Natural killer cell (primary cell): ENCODE results near the gene GULP1. TPM values are rescaled to one million over a fixed set of nuclear protein-coding genes. Genes with fewer than 3 reads are reported as not detected.

Source experiments
- ATAC-seq, 3 donors: fragments of 150-1000 bp in 2 of 3; fragments of 200-7000 bp in 1 of 3; cut with Tn5 transposase; 1 replicate in 1 of 3; 2 replicates in 2 of 3; pipeline ENCODE4 v1.10.0; 2021; ENCODE audit warnings: mild to moderate bottlenecking in 2 of 3, moderate library complexity in 2 of 3
- DNase-seq, 2 donors: peaks; one replicate each; pipeline versions ENCODE4 v3.0.0 to v3.0.0-alpha.2; 2013 to 2021; ENCODE audit warnings: mixed read lengths in 1 of 2
- H3K27ac ChIP-seq: one replicate; pipeline ENCODE4 v1.5.1; 2013; ENCODE audit warnings: mild to moderate bottlenecking, low read length
- H3K27me3 ChIP-seq: one replicate; pipeline ENCODE4 v1.6.1; 2013; ENCODE audit warnings: low read length; ENCODE audit not compliant: control insufficient read depth, insufficient read depth
- H3K36me3 ChIP-seq: one replicate; pipeline ENCODE4 v1.6.1; 2013; ENCODE audit warnings: low read length; ENCODE audit not compliant: control insufficient read depth, insufficient read depth
- H3K4me1 ChIP-seq: one replicate; pipeline ENCODE4 v1.6.1; 2013; ENCODE audit warnings: low read length; ENCODE audit not compliant: control insufficient read depth, insufficient read depth
- H3K4me3 ChIP-seq: one replicate; pipeline ENCODE4 v1.5.1; 2013; ENCODE audit warnings: low read length
- H3K9me3 ChIP-seq: one replicate; pipeline ENCODE4 v1.6.1; 2013; ENCODE audit warnings: low read length; ENCODE audit not compliant: control insufficient read depth, insufficient read depth
- H3K27ac Mint-ChIP-seq, 2 donors: one replicate each; pipeline ENCODE4 v1.8.0; 2022; ENCODE audit warnings: mild to moderate bottlenecking in 2 of 2, mixed read lengths in 2 of 2, moderate library complexity in 1 of 2
- H3K27me3 Mint-ChIP-seq, 2 donors: one replicate each; pipeline ENCODE4 v1.8.0; 2022; ENCODE audit warnings: low read depth in 2 of 2, mixed read lengths in 2 of 2
- H3K36me3 Mint-ChIP-seq: one replicate; pipeline ENCODE4 v1.8.0; 2022; ENCODE audit warnings: mixed read lengths
- H3K4me1 Mint-ChIP-seq, 2 donors: one replicate each; pipeline ENCODE4 v1.8.0; 2022; ENCODE audit warnings: mixed read lengths in 2 of 2
- H3K4me3 Mint-ChIP-seq: one replicate; pipeline ENCODE4 v1.8.0; 2022; ENCODE audit warnings: mild to moderate bottlenecking, moderate library complexity, mixed read lengths
- H3K9me3 Mint-ChIP-seq, 2 donors: one replicate each; pipeline ENCODE4 v1.8.0; 2022; ENCODE audit warnings: mixed read lengths in 2 of 2
- WGBS: methylation state at CpG from one replicate; pipeline ENCODE4 v1.1.7; 2013; ENCODE audit warnings: missing lambda C conversion rate; ENCODE audit not compliant: insufficient coverage; 5-methylcytosine and 5-hydroxymethylcytosine counted together
- intact Hi-C: fragments of 100-400 bp; cut with micrococcal nuclease; formaldehyde crosslinking; loops from one replicate; pipeline ENCODE4 v1.14.2; 2022
- total RNA-seq, 4 donors: library from RNA; stranded (reverse); fragments of 120-200 nt in 1 of 4; gene quantifications; one replicate each; pipeline versions ENCODE4 v1.2.3 to v1.2.4, GENCODE V29; 2013 to 2022
- TF ChIP-seq, protein P1 (sequence below): fragments of 200-600 bp; IDR thresholded peaks from one replicate; pipeline ENCODE4 v1.8.0; 2022; ENCODE audit warnings: antibody characterized with exemption

The GULP1 gene
- total RNA-seq, 3 donors from 2014 or later (not counting 1 experiment from before 2014, with no cell fraction given), result not detected

DNA sequence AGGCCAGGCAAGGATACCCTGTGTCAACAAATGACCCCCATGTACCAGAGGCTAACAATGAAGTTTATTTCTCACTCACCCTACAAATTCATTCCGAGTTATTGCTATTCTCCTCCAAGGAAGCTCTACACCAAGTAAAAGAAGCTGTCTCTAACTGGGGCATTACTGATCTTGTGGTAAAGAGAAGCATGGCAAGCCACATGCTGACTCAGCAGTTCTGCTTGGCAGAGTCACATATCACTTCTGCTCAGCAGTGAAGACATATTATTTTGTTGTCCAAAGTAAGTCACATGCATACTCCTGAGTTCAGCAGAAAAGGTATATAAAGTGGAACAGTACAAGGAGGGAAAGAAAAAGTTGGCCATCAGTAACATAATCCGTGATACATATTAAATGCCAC is 315.8 kb downstream of the GULP1 start:
- H3K9me3 ChIP-seq, result no peaks in the 10 kb centered on the region
- H3K4me3 ChIP-seq, result no peak overlapping the region
- no peak overlapping the region for H3K27ac ChIP-seq
- H3K4me1 ChIP-seq, result no peaks in the 10 kb centered on the region
- Mint-ChIP-seq H3K4me1 (no peaks in the 10 kb centered on the region), H3K9me3 (peaks cover 9 to 20% of the 10 kb centered on the region in 2 donors), H3K36me3 (no peaks in the 10 kb centered on the region), H3K27ac (no peak overlapping the region), H3K27me3 (no peaks in the 10 kb centered on the region), H3K4me3 (no peak overlapping the region)
- no peaks in the 10 kb centered on the region for H3K27me3 ChIP-seq
- TF ChIP-seq, protein P1, sequence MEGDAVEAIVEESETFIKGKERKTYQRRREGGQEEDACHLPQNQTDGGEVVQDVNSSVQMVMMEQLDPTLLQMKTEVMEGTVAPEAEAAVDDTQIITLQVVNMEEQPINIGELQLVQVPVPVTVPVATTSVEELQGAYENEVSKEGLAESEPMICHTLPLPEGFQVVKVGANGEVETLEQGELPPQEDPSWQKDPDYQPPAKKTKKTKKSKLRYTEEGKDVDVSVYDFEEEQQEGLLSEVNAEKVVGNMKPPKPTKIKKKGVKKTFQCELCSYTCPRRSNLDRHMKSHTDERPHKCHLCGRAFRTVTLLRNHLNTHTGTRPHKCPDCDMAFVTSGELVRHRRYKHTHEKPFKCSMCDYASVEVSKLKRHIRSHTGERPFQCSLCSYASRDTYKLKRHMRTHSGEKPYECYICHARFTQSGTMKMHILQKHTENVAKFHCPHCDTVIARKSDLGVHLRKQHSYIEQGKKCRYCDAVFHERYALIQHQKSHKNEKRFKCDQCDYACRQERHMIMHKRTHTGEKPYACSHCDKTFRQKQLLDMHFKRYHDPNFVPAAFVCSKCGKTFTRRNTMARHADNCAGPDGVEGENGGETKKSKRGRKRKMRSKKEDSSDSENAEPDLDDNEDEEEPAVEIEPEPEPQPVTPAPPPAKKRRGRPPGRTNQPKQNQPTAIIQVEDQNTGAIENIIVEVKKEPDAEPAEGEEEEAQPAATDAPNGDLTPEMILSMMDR, result no peak
- intact Hi-C loops, result no loop called here
- ATAC-seq (no peak), DNase-seq (peak in 1 of 2 donors; percentile 3)
- WGBS, result 25% methylated on average over 1 of the region's 2 CpGs
- H3K36me3 ChIP-seq, result no peaks in the 10 kb centered on the region

DNA sequence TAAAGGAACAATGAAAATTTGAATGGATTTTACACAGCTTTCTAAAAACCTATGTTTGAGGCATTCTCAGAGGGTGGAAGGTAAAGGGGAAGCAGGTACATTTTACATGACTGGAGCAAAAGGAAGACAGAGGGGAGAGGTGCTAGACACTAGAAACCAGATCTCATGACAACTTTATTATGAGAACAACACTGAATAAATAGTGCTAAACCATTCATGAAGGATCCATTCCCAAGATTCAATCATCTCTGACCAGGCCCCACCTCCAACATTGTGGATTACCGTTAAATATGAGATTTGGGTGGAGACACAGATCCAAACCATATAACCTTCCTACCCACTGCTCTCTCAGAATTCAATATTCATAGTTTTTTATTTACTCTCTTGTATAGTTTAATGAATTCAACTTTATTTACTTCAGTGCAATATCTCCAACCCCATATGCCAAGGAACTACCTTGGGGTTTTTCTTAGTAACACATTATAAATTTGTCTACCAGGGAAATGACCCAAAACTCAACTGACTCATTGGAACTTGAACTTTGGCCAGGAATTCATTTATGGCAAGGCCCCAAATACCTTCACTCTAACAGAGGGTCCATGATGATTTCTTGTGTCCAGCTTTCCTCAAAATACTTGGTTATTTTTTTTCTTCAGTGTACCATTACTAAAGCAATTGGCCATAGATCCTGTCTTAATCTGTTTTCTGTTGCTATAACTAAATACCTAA is 317.8 kb downstream of the GULP1 start:
- DNase-seq (no peak), ATAC-seq (no peak)
- Mint-ChIP-seq H3K4me3 (no peak overlapping the region), H3K9me3 (peaks cover 12 to 20% of the 10 kb centered on the region in 2 donors), H3K27ac (no peak overlapping the region), H3K27me3 (no peaks in the 10 kb centered on the region), H3K4me1 (no peaks in the 10 kb centered on the region), H3K36me3 (no peaks in the 10 kb centered on the region)
- Histone ChIP-seq H3K4me1 (no peaks in the 10 kb centered on the region), H3K36me3 (no peaks in the 10 kb centered on the region), H3K27ac (no peak overlapping the region), H3K9me3 (no peaks in the 10 kb centered on the region), H3K27me3 (no peaks in the 10 kb centered on the region), H3K4me3 (no peak overlapping the region)
- intact Hi-C loops, result no loop called here
- TF ChIP-seq, protein P1, result no peak
- 80% methylated on average over 1 of the region's 1 CpG for WGBS

DNA sequence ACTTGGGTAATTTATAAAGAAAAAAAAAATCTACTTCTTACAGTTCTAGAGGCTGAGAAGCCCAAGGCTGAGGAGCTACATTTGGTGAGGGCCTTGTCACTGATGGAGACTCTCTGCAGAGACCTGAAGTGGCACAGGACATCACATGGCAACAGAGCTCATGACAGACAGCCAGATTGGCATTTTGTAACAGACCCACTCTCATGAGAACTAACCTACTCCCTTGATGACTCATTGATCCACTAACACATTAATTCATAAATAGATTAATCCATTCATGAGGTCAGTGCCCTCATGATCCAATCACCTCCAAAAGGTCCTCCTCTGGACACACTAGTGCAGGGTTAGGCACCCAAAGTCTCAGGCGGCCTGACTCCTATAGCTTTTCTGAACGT is 318.4 kb downstream of the GULP1 start:
- H3K9me3 ChIP-seq, result no peaks in the 10 kb centered on the region
- H3K4me3 Mint-ChIP-seq, result no peak overlapping the region

More for the DNA sequence above, 318.4 kb downstream of the GULP1 start:
- Mint-ChIP-seq H3K9me3 (peaks cover 12 to 15% of the 10 kb centered on the region in 2 donors), H3K27me3 (no peaks in the 10 kb centered on the region), H3K4me1 (no peaks in the 10 kb centered on the region), H3K27ac (no peak overlapping the region), H3K36me3 (no peaks in the 10 kb centered on the region)
- Histone ChIP-seq H3K4me3 (no peak overlapping the region), H3K27me3 (no peaks in the 10 kb centered on the region), H3K36me3 (no peaks in the 10 kb centered on the region), H3K4me1 (no peaks in the 10 kb centered on the region), H3K27ac (no peak overlapping the region)
- no peak for DNase-seq
- WGBS, result 76% methylated on average over 2 of the region's 2 CpGs
- TF ChIP-seq, protein P1, result no peak
- intact Hi-C loops, result no loop called here
- no peak for ATAC-seq
